Lower leg skin (tissue), 3 donors: Measurements from ENCODE around the gene ERN2.
"Not testable (repeated sequence)": the region's sequence is repeated elsewhere in the genome, so short reads cannot be mapped to it uniquely, and the experiment has no call there.

Experiments used
- POLR2A ChIP-seq, 2 donors: fragments of 450-650 bp; IDR thresholded peaks; one replicate each; pipeline ENCODE4 v1.6.1; 2016 to 2017; ENCODE audit warnings: antibody characterized with exemption in 2 of 2, mild to moderate bottlenecking in 1 of 2, moderate library complexity in 1 of 2
- TF ChIP-seq, protein P1 (sequence below), 3 donors: fragments of 450-650 bp; IDR thresholded peaks; one replicate each; pipeline ENCODE4 v1.5.1; 2016; ENCODE audit warnings: antibody characterized with exemption in 3 of 3, mild to moderate bottlenecking in 3 of 3, moderate library complexity in 2 of 3

DNA sequence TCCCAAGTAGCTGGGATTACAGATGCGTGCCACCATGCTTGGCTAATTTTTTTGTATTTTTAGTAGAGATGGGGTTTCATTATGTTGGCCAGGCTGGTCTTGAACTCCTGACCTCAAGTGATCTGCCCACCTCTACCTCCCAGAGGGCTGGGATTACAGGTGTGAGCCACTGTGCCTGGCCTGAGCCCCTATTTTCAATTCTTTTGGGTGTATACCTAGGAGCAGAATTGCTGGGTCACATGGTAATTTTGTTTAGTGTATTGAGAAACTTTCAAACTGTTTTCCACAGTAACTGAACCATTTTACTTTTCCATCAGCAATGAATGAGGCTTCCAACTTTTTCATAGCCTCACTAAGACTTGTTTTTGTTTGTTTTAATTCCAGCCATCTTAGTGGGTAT is 38.0 kb upstream of the ERN2 start:
- TF ChIP-seq, protein P1, sequence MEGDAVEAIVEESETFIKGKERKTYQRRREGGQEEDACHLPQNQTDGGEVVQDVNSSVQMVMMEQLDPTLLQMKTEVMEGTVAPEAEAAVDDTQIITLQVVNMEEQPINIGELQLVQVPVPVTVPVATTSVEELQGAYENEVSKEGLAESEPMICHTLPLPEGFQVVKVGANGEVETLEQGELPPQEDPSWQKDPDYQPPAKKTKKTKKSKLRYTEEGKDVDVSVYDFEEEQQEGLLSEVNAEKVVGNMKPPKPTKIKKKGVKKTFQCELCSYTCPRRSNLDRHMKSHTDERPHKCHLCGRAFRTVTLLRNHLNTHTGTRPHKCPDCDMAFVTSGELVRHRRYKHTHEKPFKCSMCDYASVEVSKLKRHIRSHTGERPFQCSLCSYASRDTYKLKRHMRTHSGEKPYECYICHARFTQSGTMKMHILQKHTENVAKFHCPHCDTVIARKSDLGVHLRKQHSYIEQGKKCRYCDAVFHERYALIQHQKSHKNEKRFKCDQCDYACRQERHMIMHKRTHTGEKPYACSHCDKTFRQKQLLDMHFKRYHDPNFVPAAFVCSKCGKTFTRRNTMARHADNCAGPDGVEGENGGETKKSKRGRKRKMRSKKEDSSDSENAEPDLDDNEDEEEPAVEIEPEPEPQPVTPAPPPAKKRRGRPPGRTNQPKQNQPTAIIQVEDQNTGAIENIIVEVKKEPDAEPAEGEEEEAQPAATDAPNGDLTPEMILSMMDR (IDR thresholded peaks at IDR 0.05), result not testable (repeated sequence)
- not testable (repeated sequence) for TF ChIP-seq POLR2A (IDR thresholded peaks at IDR 0.05)
